Karpas-422 (cell line): ENCODE results near the gene FANCD2. TPM values are rescaled to one million over a fixed set of nuclear protein-coding genes. Genes with fewer than 3 reads are reported as not detected.

Experiments
- DNase-seq: peaks from one replicate; pipeline ENCODE4 v3.0.0-alpha.2; 2015
- H2AFZ ChIP-seq: fragments of 200-600 bp; sonication (generic); 2 replicates; pipeline ENCODE4 v1.6.1; 2014; ENCODE audit warnings: antibody characterized with exemption, low read length, mixed read lengths
- H3K27ac ChIP-seq: fragments of 200-600 bp; sonication (generic); 2 replicates; pipeline ENCODE4 v1.5.1; 2014; ENCODE audit warnings: mild to moderate bottlenecking, low read length, moderate library complexity
- H3K27me3 ChIP-seq: fragments of 200-600 bp; sonication (generic); 2 replicates; pipeline ENCODE4 v1.6.1; 2014; ENCODE audit warnings: low read length, mixed read lengths
- H3K36me3 ChIP-seq: fragments of 200-600 bp; sonication (generic); 2 replicates; pipeline ENCODE4 v1.6.1; 2014; ENCODE audit warnings: low read length, mixed read lengths; ENCODE audit not compliant: insufficient read depth
- H3K4me1 ChIP-seq: fragments of 200-600 bp; sonication (generic); 2 replicates; pipeline ENCODE4 v1.6.1; 2014; ENCODE audit warnings: mild to moderate bottlenecking, low read length, mixed read lengths
- H3K4me2 ChIP-seq: fragments of 200-600 bp; sonication (generic); 2 replicates; pipeline ENCODE4 v1.6.1; 2014; ENCODE audit warnings: low read length, low read depth, mild to moderate bottlenecking; ENCODE audit not compliant: poor library complexity, severe bottlenecking
- H3K4me3 ChIP-seq: fragments of 200-600 bp; sonication (generic); 2 replicates; pipeline ENCODE4 v1.5.1; 2014; ENCODE audit warnings: mild to moderate bottlenecking, antibody characterized with exemption, low read length, mixed read lengths
- H3K79me2 ChIP-seq: fragments of 200-600 bp; sonication (generic); 2 replicates; pipeline ENCODE4 v1.6.1; 2014; ENCODE audit warnings: mild to moderate bottlenecking, low read length, mixed read lengths
- H3K9ac ChIP-seq: fragments of 200-600 bp; sonication (generic); 2 replicates; pipeline ENCODE4 v1.6.0; 2014; ENCODE audit warnings: low read length
- H3K9me2 ChIP-seq: fragments of 200-600 bp; sonication (generic), shearing (Covaris generic); replicated peaks from 2 replicates; pipeline ENCODE4 v1.6.0; 2014; ENCODE audit warnings: mild to moderate bottlenecking, low read length, moderate library complexity; ENCODE audit not compliant: insufficient read depth
- H3K9me3 ChIP-seq: fragments of 300-700, 200-600 bp; sonication (generic); 2 replicates; pipeline ENCODE4 v1.6.1; 2014; ENCODE audit warnings: low read length, mixed read lengths
- H4K20me1 ChIP-seq: fragments of 200-600 bp; sonication (generic); 2 replicates; pipeline ENCODE4 v1.6.1; 2014; ENCODE audit warnings: mild to moderate bottlenecking, antibody characterized with exemption, low read length, low read depth; ENCODE audit not compliant: insufficient read depth
- total RNA-seq: library from RNA; depleted of rRNA; stranded (reverse); fragments of >200 nt; shearing (Covaris generic); gene quantifications from 2 replicates; pipeline ENCODE4 v1.2.3, GENCODE V29; 2014; ENCODE audit warnings: low replicate concordance; rRNA removed

The FANCD2 gene
- total RNA-seq, result 33.0 and 67.8 TPM in 2 replicates

DNA sequence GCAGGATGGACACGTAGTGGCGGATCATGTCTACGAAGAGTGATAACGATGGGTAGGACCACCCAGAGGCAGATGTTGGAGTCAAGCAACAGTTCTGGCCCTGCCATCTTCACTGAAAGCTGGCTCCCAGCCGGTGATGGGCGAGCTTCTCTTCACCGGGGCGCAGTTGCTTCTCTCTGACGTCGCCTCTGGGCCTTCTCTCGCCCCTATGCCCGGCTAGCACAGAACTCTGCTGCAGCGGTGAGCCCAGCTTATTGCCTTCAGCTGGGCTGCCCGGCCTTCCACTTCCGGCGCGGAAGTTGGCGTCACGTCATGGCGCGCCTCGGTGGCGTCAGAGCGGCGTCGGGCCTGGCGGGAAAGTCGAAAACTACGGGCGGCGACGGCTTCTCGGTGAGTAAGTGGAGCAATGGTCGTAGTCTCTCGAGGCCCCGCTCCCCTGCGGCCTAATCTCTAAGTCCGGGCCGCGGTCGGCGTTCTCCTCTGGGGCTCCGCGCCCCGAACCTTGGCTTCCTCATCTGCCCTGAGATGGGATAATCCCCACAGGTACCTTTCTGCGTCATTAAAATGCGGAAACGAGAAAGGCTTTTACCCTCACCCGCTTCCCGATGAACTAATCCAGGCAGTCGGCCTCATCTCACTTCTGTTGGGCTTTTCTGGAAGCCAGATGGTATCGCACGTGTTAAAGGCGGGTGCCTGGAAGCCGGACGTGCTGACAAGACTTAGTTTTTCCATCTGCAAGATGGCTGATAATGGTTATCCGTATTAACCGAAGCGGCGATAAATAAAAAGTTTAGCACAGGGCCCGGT is at the start of gene FANCD2:
FANCD2 (plus strand) TSS at position 354 of the 807 bp plus-strand sequence. CDS start 2,221 bp downstream, outside the sequence.
- H3K4me3 ChIP-seq, result peak within 1 kb of the TSS; percentile 93

DNA sequence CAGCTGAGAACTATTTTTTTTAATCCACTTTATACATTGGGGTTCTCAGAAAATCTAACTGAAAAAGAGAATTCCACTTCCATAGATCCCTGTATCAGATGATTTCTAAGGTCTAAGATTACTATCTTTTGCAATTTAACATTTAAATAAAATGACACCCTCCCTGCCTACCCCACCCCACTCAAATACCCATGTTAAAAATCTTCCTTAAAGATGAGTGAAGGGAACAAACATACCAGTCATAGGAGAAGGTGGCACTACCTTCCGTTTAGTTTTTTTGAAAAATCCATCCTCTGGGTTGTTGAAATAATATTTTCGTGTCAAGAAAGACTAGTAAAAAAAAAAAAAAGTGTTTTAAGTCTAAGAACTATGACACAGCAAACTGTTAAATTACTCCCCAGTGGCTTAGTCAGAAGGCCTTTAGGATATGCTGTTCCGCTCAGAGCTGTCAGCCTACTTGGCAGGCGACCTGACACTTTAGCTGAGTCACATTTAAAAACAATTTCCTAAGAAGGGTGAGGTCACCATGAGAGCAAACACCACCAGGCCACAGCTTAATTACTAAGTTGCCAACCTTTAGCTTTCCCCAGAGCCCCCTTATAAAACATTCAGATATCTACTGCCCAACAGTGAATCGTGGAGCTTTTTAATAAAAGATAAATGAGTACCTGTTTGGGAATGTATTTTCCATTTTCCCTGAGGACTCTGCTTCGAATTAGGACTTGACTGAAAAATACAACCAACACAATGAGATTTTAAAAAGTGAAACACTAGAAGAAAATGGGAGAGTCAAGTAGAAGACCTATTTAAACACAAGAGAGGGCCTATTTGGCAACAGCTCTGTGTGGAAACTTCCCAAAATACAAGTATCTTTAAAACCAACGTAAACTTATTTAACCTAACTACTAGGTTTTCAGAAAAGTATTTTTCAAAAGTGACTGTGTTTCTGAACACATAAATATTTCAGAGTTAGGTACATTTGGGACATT is 49.2 kb upstream of the FANCD2 start:
- H3K27ac ChIP-seq, result no peak overlapping the region
- no peaks in the 10 kb centered on the region for H3K4me1 ChIP-seq
- no peak overlapping the region for H3K4me3 ChIP-seq
- H3K79me2 ChIP-seq, result peaks cover 24% of the 10 kb centered on the region
- H3K4me2 ChIP-seq, result no peak overlapping the region
- no peaks in the 10 kb centered on the region for H4K20me1 ChIP-seq
- H3K9me3 ChIP-seq, result no peaks in the 10 kb centered on the region
- DNase-seq, result no peak
- H3K9me2 ChIP-seq, result no peaks in the 10 kb centered on the region
- H2AFZ ChIP-seq, result no peak overlapping the region
- H3K36me3 ChIP-seq, result peaks cover 12% of the 10 kb centered on the region; the same call in 1 of the 2 replicates
- no peak overlapping the region for H3K9ac ChIP-seq
- no peaks in the 10 kb centered on the region for H3K27me3 ChIP-seq

More for the DNA sequence above, at the start of gene FANCD2:
- peak within 1 kb of the TSS; percentile 91 for H3K4me2 ChIP-seq
- H3K79me2 ChIP-seq, result peaks cover 65% of the 10 kb centered on the region
- H3K27me3 ChIP-seq, result no peaks in the 10 kb centered on the region
- no peaks in the 10 kb centered on the region for H3K9me3 ChIP-seq
- peak within 1 kb of the TSS; percentile 86 for H3K9ac ChIP-seq
- H3K36me3 ChIP-seq, result peaks cover 14% of the 10 kb centered on the region; the same call in 1 of the 2 replicates
- peak; percentile 97 for DNase-seq
- H4K20me1 ChIP-seq, result no peaks in the 10 kb centered on the region
- H3K9me2 ChIP-seq, result no peaks in the 10 kb centered on the region
- peak within 1 kb of the TSS; percentile 82 for H2AFZ ChIP-seq
- H3K27ac ChIP-seq, result peak within 1 kb of the TSS; percentile 76
- peaks cover 24% of the 10 kb centered on the region for H3K4me1 ChIP-seq

DNA sequence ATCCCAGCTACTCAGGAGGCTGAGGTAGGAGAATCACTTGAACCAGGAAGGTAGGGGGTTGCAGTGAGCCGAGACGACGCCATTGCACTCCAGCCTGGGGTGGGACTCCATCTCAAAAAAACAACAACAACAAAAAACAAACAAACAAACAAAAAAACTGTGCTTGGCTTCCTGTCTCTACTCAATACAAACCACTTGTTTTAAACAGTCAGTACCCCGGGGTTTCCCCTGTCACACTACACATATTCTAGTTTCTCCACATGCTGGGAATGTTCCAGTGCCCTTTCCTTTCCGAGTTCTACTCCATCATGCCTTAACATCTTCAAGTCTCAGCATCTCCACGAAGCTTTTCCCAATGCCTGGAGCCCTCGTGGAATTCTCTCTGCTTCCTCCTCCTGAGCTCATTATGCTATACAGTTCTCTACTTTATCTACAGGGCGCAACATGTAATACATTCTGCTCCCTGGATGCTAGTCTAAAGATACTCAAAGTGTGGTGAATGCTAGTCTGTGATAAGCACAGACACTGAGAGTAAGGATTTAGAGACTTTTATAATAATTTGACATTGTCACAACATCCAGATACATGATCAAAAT is 47.4 kb upstream of the FANCD2 start:
- Histone ChIP-seq H3K4me3 (no peak overlapping the region), H4K20me1 (no peaks in the 10 kb centered on the region), H3K9ac (no peak overlapping the region), H3K9me3 (no peaks in the 10 kb centered on the region), H3K79me2 (peaks cover 39% of the 10 kb centered on the region), H3K9me2 (no peaks in the 10 kb centered on the region), H3K27ac (no peak overlapping the region), H3K27me3 (no peaks in the 10 kb centered on the region), H3K36me3 (peaks cover 12% of the 10 kb centered on the region; the same call in 1 of the 2 replicates), H3K4me2 (no peak overlapping the region), H2AFZ (no peak overlapping the region), H3K4me1 (no peaks in the 10 kb centered on the region)
- DNase-seq, result no peak

DNA sequence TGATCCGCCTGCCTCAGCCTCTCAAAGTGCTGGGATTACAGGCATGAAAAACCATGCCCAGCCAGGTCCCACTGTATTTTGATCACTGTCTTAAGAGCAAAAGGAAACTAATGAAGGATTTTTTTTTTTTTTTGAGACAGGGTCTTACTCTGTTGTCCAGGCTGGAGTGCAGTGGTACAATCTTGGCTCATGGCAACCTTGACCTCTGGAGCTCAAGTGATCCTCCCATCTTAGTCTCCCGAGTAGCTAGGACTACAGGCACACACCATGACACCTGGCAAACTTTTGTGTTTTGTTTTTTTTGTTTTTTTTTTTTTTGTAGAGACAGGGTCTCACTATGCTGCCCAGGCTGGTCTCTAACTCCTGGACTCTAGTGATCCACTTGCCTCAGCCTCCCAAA is 46.0 kb upstream of the FANCD2 start:
- no peak overlapping the region for H3K9ac ChIP-seq
- no peak overlapping the region for H3K4me2 ChIP-seq
- peaks cover 7% of the 10 kb centered on the region; the same call in 1 of the 2 replicates for H3K36me3 ChIP-seq
- H2AFZ ChIP-seq, result no peak overlapping the region
- H3K9me3 ChIP-seq, result no peaks in the 10 kb centered on the region
- peaks cover 47% of the 10 kb centered on the region for H3K79me2 ChIP-seq
- no peak overlapping the region for H3K4me3 ChIP-seq
- H3K4me1 ChIP-seq, result peaks cover 6% of the 10 kb centered on the region
- H4K20me1 ChIP-seq, result no peaks in the 10 kb centered on the region
- DNase-seq, result no peak
- no peaks in the 10 kb centered on the region for H3K9me2 ChIP-seq
- H3K27ac ChIP-seq, result no peak overlapping the region
- H3K27me3 ChIP-seq, result no peaks in the 10 kb centered on the region

DNA sequence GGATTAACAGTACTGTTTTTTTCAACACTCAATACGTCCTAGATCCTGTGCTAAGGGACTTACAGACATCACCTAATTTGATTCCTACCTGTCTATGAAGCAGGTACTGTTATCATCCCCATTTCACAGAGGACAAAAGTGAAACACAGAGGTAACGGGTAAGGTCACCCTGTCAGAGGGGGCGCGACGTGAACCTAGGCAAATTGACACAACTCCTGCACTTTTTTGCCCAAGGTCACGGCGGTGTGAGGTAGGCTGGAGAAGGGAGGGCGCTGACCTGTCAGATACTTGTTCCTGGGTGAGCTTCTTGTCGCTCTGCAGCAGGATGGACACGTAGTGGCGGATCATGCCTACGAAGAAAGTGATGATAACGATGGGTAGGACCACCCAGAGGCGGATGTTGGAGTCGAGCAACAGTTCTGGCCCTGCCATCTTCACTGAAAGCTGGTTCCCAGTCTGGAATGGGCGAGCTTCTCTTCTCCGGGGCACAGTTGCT is 40.0 kb upstream of the FANCD2 start:
- no peak overlapping the region for H3K27ac ChIP-seq
- peaks cover 6% of the 10 kb centered on the region; the same call in 1 of the 2 replicates for H4K20me1 ChIP-seq
- H3K4me3 ChIP-seq, result peak overlapping the region; percentile 100
- no peak for DNase-seq
- no peaks in the 10 kb centered on the region for H3K9me3 ChIP-seq
- peak overlapping the region; percentile 81 for H3K9ac ChIP-seq
- H3K9me2 ChIP-seq, result no peaks in the 10 kb centered on the region
- H3K4me1 ChIP-seq, result peaks cover 24% of the 10 kb centered on the region
- peaks cover 73% of the 10 kb centered on the region for H3K79me2 ChIP-seq
- H3K4me2 ChIP-seq, result peak overlapping the region; percentile 94
- H3K36me3 ChIP-seq, result no peaks in the 10 kb centered on the region; the same call in 1 of the 2 replicates
- no peaks in the 10 kb centered on the region for H3K27me3 ChIP-seq
- peak overlapping the region; percentile 21; the same call in 1 of the 2 replicates for H2AFZ ChIP-seq

DNA sequence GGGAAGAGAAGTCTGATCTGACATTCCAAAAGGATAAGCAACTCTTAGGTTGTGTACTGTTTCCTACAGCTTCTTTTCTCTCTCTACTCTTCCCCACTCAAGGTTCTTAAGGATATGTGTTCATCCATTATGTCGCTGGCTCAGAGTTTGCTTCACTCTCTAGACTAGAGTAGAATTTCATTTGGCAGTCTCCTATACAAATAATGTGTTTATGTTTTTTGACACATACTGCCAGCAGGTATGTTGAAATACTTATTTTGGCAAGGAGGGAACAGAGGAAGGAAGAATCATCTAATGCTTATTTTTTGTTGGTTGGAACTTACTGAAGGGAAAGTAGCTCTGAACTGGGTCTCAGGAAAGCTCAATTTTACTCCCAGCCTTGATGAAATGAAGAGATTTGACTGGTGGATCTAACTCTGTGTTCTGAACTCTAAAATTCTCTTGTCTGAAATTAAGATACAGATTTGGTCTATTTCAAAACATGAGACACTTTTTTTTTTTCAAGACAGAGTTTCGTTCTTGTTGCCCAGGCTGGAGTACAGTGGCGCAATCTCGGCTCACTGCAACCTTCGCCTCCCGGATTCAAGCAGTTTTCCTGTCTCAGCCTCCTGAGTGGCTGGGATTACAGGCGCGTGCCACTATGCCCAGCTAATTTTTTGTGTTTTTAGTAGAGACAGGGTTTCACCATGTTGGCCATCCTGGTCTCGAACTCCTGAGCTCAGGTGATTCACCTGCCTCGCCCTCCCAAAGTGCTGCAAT is 32.0 kb upstream of the FANCD2 start:
- Histone ChIP-seq H3K27me3 (no peaks in the 10 kb centered on the region), H3K4me3 (no peak overlapping the region), H3K79me2 (peaks cover 64% of the 10 kb centered on the region), H2AFZ (no peak overlapping the region), H3K36me3 (peaks cover 26% of the 10 kb centered on the region), H3K27ac (no peak overlapping the region), H3K9ac (no peak overlapping the region), H4K20me1 (peaks cover 13% of the 10 kb centered on the region; the same call in 1 of the 2 replicates), H3K4me2 (no peak overlapping the region), H3K9me2 (no peaks in the 10 kb centered on the region), H3K4me1 (no peaks in the 10 kb centered on the region), H3K9me3 (no peaks in the 10 kb centered on the region)
- DNase-seq, result no peak

DNA sequence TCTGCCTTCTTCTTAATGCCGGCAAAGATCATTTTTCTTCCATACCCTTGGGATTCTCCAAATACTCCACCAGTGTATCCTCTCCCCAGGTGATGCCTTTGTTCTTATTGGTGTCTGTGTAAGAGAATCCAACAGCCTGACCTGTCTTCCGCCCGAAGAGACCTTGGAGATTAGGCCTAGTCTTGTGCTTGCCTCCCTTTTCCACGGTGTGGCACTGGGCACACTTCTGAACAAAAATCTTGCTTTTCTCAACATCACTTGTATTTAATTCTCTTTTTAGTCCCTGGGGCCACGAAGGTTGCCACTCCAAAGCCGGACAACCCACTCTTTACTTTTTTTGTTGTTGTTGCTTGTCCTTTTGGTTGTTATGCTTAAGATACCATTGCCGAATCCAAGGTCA is 25.6 kb upstream of the FANCD2 start:
- Histone ChIP-seq H3K9ac (no peak overlapping the region), H3K27ac (no peak overlapping the region), H3K4me3 (no peak overlapping the region), H4K20me1 (0 out of 2 replicates have a peak, but pooled peaks cover 19% of the 10 kb centered on the region), H3K4me2 (no peak overlapping the region), H3K36me3 (peaks cover 36% of the 10 kb centered on the region), H3K27me3 (no peaks in the 10 kb centered on the region), H3K79me2 (peaks cover 18% of the 10 kb centered on the region), H2AFZ (no peak overlapping the region), H3K4me1 (peaks cover 3% of the 10 kb centered on the region), H3K9me3 (no peaks in the 10 kb centered on the region), H3K9me2 (no peaks in the 10 kb centered on the region)
- DNase-seq, result no peak
